GM18520 (cell line): ENCODE results near the gene TEAD2.
"Not testable (repeated sequence)": the region's sequence is repeated elsewhere in the genome, so short reads cannot be mapped to it uniquely, and the experiment has no call there.

Experiments
- ATAC-seq: cut with Tn5 transposase; IDR thresholded peaks from one replicate; pipeline ENCODE4 v1.9.1; 2021; ENCODE audit not compliant: unreplicated experiment

The TEAD2 gene

DNA sequence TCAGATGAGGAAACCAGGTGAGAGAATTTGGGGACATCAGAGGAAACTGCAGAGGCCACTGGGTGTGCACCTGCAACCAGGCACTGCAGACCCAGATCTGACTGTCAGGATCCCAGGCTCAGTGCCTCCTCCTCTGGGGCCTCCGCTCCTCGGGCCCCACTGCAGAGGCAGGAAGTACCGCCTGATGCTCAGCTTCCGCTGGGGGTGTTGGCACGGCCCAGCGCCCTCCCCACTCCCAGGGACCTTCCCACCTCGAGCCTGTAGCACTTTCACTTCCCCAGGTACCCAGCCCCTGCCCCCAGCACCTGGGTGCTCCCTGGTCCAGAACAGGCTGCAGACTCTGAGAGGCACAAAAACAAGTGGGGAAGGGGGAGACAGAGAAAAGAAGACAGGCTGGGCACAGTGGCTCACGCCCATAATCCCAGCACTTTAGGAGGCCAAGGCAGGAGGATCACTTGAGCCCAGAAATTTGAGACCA is 28.4 kb downstream of the TEAD2 start:
- peak; percentile 45 for ATAC-seq

DNA sequence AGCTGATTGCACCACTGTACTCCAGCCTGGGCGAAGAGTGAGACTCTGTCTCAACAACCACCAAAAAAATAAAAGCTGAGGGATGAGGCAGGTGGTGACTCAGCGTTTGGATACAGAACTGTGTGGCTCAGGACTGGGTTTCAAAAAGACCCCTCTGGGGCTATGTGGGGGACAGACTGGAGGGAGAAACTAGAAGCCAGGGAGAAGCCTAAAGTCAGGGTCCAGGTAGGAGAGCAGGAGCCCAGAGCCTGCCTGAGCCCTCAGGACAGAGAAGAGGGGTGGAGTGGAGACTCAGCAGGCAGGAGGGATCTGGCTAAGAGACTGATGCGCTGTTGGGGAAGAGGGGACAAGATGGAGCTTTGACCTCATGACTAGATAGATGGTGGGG is 28.8 kb downstream of the TEAD2 start:
- ATAC-seq: no peak

DNA sequence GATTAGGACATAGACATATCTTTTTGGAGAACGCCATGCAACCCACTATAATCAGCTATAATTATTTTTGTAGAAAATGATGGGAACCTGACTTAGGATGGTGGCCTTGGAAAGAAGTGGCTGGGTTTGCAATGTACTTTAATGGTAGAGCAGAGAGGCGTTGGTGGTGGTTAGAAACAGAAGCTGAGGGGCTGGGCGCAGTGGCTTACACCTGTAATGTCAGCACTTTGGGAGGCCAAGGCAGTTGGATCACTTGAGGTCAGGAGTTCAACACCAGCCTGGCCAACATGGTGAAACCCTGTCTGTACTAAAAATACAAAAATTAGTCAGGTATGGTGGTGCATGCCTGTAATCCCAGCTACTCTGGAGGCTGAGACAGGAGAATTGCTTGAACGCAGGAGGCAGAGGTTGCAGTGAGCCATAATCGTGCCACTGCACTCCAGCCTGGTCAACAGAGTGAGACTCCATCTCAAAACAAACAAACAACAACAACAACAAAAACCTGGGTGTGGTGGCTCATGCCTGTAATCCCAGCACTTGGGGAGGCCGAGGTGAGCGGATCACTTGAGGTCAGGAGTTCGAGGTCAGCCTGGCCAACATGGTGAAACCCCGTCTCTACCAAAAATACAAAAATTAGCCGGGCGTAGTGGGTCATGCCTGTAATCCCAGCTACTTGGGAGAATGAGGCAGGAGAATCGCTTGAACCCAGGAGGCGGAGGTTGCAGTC is 29.4 kb downstream of the TEAD2 start:
- ATAC-seq: not testable (repeated sequence)

- ATAC-seq: peak; percentile 32
These were observed 30.6 kb downstream of the TEAD2 start for GRCh38 chr19:49331616-49332055.

DNA sequence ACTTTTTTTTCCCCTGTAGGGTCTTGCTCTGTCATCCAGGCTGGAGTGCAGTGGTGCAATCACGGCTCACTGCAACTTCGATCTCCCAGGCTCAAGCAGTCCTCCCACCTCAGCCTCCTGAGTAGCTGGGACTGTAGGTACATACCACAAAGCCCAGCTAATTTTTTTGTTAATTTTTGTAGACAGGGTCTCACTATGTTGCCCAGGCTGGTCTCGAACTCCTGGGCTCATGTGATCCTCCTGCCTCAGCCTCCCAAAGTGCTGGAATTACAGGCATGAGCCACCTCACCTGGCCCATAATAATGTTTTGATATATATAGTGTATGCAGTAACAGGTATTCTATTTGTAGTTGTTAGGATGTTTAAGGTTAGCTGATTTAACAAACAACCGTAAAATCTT is 31.0 kb downstream of the TEAD2 start:
- ATAC-seq: not testable (repeated sequence)

GRCh38 chr19:49328741-49329140 is 33.5 kb downstream of the TEAD2 start:
- no peak for ATAC-seq

DNA sequence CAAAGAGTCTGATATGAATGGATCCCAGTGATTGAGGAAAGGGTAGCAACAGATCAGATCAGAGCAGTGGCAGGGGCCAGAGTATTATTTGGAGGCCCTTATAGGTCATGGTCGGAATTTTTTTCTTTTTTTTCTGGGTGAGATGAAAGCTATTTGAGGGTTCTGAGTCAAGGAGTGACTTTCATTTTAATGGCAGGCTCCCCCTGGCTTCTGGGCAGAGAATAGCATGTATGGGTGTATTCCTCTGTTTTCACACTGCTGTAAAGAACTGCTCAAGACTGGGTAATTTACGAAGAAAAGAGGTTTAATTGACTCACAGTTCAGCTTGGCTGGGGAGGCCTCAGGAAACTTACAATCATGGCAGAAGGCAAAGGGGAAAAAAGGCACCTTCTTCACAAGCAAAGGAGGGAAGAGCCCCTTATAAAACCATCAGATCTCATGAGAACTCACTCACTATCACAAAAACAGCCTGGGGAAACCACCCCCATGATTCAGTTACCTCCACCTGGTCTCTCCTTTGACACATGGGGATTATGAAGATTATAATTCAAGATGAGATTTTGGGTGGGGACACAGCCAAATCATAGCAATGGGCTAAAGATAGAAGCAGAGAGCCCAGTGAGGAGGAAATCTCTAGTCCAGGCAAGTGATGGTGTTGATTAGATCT is 34.2 kb downstream of the TEAD2 start:
- no peak for ATAC-seq

DNA sequence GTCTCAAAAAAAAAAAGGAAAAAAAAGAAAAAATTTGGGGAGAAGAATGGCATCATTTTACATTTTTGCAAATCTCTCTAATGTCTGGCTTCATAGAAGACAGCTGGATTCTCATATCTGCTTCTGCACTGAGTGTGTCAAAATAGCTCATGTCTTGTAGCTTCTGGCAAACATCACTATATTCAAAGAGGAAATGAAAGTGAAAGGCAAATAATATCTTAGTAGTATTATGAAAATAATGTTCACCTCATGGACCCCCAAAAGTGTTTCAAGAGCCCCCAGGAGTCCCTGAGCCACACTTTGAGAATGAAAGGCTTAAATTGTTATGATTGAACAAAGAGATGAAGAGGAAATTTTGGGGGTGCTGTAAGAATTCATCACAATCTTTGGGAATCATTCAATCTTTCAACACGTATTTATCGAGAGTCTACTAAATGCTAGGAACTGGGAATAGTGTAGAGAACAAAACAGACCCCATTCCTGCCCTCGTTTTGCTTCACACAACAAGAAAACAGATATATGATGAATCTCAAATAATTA is 36.0 kb downstream of the TEAD2 start:
- no peak for ATAC-seq

GRCh38 chr19:49325756-49326155 is 36.5 kb downstream of the TEAD2 start:
- ATAC-seq: not testable (repeated sequence)

GRCh38 chr19:49324801-49325576 is 37.2 kb downstream of the TEAD2 start, which contains the start of gene SLC6A16:
TSS of gene SLC6A16 (minus strand) at chr19:49325191. CDS start at chr19:49311347, 13,844 bp downstream.
- no peak for ATAC-seq

GRCh38 chr19:49318296-49318695 is 43.9 kb downstream of the TEAD2 start:
- ATAC-seq: no peak

GRCh38 chr19:49316284-49316683 is 45.9 kb downstream of the TEAD2 start:
- ATAC-seq: no peak

- no peak for ATAC-seq
These were observed 47.1 kb downstream of the TEAD2 start for GRCh38 chr19:49315111-49315510.

GRCh38 chr19:49309087-49309486 is 53.1 kb downstream of the TEAD2 start:
- ATAC-seq: no peak

GRCh38 chr19:49306734-49307133 is 55.5 kb downstream of the TEAD2 start:
- ATAC-seq: not testable (repeated sequence)

GRCh38 chr19:49301866-49302252 is 60.4 kb downstream of the TEAD2 start:
- no peak for ATAC-seq

DNA sequence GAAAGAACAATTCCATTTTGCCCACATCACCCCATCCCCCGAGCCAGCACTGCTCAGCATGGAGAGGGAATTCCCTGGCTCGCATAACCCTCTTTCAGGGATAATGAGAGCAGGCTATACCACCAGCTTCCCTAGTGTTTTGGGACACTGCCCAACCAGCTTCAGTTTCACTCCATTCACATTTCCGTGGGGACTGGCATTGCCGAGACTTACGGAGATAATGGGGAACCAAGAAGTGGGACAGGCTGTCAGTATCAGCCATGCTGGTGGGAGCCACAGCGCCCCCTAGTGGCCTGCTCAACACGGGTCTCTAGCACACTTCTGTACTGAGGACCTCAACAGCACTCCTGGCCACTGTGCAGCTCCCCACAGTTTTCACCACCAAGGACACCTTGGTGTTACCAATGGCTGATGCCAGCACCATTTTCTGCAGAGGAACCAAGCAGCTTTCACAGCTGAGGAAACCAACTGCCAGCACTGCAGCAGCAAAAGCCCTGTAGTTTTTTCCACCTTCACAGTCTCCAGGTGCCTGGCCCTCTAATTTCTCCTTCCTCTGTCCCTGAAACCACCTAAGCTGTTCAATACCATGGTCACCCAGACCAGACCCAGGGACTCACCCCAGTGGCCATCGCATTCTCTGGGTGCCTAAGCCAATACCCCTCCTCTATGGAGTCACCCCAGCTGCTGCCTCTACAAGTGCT is 60.9 kb downstream of the TEAD2 start:
- peak; percentile 50 for ATAC-seq

- not testable (repeated sequence) for ATAC-seq
These were observed 63.6 kb downstream of the TEAD2 start for GRCh38 chr19:49298653-49299052.

DNA sequence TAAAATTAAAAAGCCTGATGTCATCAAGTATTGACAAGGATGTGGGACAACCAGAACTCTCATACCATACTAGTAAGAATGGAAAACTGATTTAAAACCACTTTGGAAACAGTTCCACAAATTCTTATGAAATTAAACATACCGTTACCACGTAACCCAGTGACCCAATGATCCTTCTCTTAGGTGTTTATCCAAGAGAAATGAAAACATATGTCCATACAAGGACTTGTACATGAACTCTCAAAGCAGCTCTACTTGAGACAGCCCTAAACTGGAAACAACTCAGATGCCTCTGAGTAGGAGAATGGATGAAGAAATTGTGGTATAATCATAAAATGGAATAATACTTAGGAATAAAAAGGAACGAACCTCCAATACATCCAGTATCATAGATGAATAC is 64.8 kb downstream of the TEAD2 start:
- ATAC-seq: no peak

- ATAC-seq: no peak
These were observed 66.9 kb downstream of the TEAD2 start for GRCh38 chr19:49295208-49295880.
